Measurements from ENCODE around the gene FOXJ1.
A peak's percentile ranks its signal among the peaks of the same experiment; 100 is the strongest.

Gene FOXJ1

DNA sequence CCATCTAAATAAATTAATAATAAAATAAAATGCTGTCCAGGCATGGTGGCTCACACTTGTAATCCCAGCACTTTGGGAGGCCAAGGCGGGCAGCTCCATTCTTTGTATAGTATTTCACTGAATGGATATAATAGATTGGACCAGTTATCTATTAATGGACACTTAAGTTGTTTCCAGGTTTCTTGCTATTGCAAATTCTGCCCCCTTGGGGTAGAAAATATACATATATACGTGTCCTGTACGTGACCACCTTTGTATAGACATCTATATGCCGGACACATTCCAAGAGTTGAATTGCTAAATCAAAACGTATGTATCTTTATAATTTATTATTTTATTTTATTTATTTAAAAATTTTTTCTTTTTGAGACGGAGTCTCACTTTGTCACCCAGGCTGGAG, 33.5 kb downstream of the FOXJ1 start:
- H3K36me3 ChIP-seq (ENCODE audit: control insufficient read depth, low read depth, low read length) = no peaks in the 10 kb centered on the region
- no peak overlapping the region for H3K9ac ChIP-seq (ENCODE audit: low read length)
- H3K4me1 ChIP-seq (ENCODE audit: control insufficient read depth, low read depth, low read length) = peaks cover 17% of the 10 kb centered on the region
- H3K27ac ChIP-seq (ENCODE audit: low read length) = no peak overlapping the region
- no peaks in the 10 kb centered on the region for H3K9me3 ChIP-seq (ENCODE audit: control insufficient read depth, low read depth, low read length)
- no peak overlapping the region for H3K4me3 ChIP-seq (ENCODE audit: low read length)
- no peaks in the 10 kb centered on the region for H3K27me3 ChIP-seq (ENCODE audit: control insufficient read depth, insufficient read depth, low read length)

DNA sequence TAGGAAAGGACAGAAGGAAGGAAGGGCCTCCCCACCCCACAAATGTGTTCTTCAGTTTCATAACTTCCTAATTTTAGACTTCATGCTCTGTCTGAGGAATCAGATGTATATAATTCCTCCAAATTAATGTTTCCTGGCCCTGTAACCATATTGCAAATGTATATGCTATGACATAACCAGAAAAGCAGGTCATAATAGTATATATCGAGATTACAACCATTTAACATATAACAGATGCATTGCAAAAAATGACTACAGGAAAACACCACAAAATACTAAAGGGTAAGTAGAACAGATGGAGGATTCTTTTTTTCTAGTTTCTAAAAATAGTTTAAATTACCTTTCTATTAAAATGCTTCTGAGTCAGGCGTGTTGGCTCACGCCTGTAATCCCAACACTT, 34.3 kb downstream of the FOXJ1 start:
- no peak overlapping the region for H3K4me3 ChIP-seq (ENCODE audit: low read length)
- H3K4me1 ChIP-seq (ENCODE audit: control insufficient read depth, low read depth, low read length) = peaks cover 17% of the 10 kb centered on the region
- no peaks in the 10 kb centered on the region for H3K27me3 ChIP-seq (ENCODE audit: control insufficient read depth, insufficient read depth, low read length)
- no peaks in the 10 kb centered on the region for H3K9me3 ChIP-seq (ENCODE audit: control insufficient read depth, low read depth, low read length)
- no peak overlapping the region for H3K9ac ChIP-seq (ENCODE audit: low read length)
- H3K27ac ChIP-seq (ENCODE audit: low read length) = no peak overlapping the region
- H3K36me3 ChIP-seq (ENCODE audit: control insufficient read depth, low read depth, low read length) = peaks cover 4% of the 10 kb centered on the region

DNA sequence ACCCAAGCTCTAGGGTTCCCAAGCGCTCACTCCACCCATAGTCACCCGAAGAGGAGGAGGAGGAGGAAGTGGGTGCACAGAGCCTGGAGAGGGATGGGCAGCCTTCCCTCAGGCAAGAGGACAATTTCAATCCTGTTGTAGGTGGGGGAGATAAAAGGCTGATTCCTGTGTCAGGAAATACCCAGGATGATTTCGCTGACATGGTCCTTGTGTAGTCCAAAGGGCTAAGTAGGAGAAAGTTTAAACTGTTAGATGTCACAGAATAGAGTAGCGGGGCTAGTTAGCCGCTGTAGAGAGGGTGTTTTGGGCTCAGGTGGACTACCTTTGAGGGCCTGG, 36.2 kb downstream of the FOXJ1 start:
- no peak overlapping the region for H3K9ac ChIP-seq (ENCODE audit: low read length)
- no peaks in the 10 kb centered on the region for H3K27me3 ChIP-seq (ENCODE audit: control insufficient read depth, insufficient read depth, low read length)
- H3K4me1 ChIP-seq (ENCODE audit: control insufficient read depth, low read depth, low read length) = peaks cover 17% of the 10 kb centered on the region
- no peaks in the 10 kb centered on the region for H3K9me3 ChIP-seq (ENCODE audit: control insufficient read depth, low read depth, low read length)
- peaks cover 16% of the 10 kb centered on the region for H3K36me3 ChIP-seq (ENCODE audit: control insufficient read depth, low read depth, low read length)
- no peak overlapping the region for H3K27ac ChIP-seq (ENCODE audit: low read length)
- no peak overlapping the region for H3K4me3 ChIP-seq (ENCODE audit: low read length)

DNA sequence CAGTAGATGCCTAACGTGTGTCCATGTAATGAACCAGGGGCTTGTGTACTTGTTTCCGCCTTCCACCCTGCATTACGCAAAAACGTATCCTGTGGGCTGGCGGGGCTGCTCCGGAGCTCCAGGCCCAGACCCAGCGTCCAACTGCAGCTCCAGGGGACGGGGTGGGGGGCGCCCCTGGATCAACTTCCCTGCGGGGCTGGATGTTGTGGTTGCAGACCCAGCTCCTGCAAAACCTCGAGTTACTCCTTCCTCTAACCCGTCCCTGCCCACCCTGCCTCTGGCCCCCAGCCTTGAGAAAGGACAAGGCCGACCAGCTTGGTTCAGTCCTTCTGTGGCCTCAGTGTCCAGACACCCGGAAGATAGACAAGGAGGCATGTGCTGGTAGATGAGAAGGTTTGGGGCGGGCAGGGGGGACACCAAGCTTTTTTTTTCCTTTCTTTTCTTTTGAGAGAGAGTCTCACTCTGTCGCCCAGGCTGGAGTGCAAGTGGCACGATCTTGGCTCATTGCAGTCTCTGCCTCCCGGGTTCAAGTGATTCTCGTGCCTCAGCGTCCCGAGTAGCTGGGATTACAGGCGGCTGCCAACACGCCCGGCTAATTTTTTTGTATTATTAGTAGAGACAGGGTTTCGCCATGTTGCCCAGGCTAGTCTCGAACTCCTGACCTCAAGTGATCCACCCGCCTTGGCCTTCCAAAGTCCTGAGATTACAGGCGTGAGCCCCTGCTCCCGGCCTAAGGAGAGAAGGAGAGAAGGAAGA, 36.7 kb downstream of the FOXJ1 start:
- Histone ChIP-seq H3K4me1 (ENCODE audit: control insufficient read depth, low read depth, low read length) (peaks cover 17% of the 10 kb centered on the region), H3K36me3 (ENCODE audit: control insufficient read depth, low read depth, low read length) (peaks cover 20% of the 10 kb centered on the region)

DNA sequence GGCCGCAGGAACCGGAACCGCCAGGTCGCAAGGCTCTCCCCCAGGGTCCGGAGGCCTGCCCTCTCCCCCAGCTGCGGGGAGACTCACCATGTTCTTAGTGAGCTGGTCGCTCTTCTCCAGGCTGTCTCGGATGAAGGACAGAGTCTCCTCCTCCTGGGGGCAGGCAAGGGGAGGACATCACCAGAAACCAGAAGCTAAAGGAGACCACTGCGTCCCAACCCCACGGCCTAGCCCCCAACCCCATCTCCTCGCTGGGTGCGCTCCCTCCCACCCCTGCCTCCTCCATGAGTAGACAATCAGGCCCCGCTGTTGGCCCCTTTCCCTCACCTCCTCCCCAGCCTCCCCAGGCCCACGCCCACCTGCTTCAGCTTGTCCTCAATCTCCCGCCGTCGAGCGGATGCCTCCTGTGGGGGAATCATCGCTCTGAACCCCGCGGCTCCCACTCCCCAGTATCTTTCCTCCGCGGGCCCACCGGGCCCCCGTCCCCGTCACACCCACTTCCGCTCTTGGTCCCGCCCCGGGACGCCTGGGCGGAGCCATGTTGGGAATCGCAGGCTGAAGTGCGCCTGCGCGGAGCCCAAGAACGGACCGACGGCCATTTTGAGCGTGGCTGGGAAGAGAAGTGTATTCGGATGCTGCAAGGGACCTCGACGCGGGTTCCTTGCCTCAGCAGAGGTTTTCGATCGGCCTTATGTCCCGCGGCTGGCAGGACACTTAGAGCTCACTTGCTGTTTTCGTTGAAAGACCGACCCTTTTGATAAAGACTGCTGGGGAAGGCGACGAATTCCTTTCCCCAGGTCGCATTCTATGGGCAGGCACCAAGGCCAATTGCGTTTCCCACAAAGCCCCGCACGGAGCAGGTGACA, 37.5 kb downstream of the FOXJ1 start, which contains the start of gene EXOC7:
TSS of gene EXOC7 (minus strand) at position 514 of the 866 bp plus-strand sequence. CDS start at position 419, 95 bp downstream.
- peaks cover 17% of the 10 kb centered on the region for H3K4me1 ChIP-seq (ENCODE audit: control insufficient read depth, low read depth, low read length)
- peak within 1 kb of the TSS; percentile 83 for H3K27ac ChIP-seq (ENCODE audit: low read length)
- no peaks in the 10 kb centered on the region for H3K27me3 ChIP-seq (ENCODE audit: control insufficient read depth, insufficient read depth, low read length)
- H3K9ac ChIP-seq (ENCODE audit: low read length) = peak within 1 kb of the TSS; percentile 77
- no peaks in the 10 kb centered on the region for H3K9me3 ChIP-seq (ENCODE audit: control insufficient read depth, low read depth, low read length)
- peaks cover 24% of the 10 kb centered on the region for H3K36me3 ChIP-seq (ENCODE audit: control insufficient read depth, low read depth, low read length)
- H3K4me3 ChIP-seq (ENCODE audit: low read length) = peak within 1 kb of the TSS; percentile 97

More for the DNA sequence above, 36.7 kb downstream of the FOXJ1 start:
- Histone ChIP-seq H3K4me3 (ENCODE audit: low read length) (peak overlapping the region; percentile 97), H3K27me3 (ENCODE audit: control insufficient read depth, insufficient read depth, low read length) (no peaks in the 10 kb centered on the region), H3K27ac (ENCODE audit: low read length) (peak overlapping the region; percentile 83), H3K9ac (ENCODE audit: low read length) (peak overlapping the region; percentile 77), H3K9me3 (ENCODE audit: control insufficient read depth, low read depth, low read length) (no peaks in the 10 kb centered on the region)

DNA sequence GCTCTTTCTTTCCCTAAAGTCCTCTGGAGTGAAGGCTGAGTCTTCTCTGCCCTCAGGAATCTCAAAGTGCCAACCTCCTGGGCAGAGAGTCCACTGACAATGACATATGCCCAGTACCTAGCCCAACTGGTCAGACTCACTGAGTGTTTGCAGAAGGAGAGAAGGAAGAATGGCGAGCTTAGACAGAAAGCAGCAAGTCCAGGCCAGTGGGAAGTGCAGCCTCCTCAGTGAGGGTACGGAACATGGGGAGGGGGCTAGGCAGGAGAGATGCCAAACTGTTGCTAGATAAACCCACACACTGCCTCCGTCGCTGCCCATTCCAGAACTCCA, 38.1 kb downstream of the FOXJ1 start:
- Histone ChIP-seq H3K4me3 (ENCODE audit: low read length) (peak overlapping the region; percentile 97), H3K27ac (ENCODE audit: low read length) (peak overlapping the region; percentile 42), H3K36me3 (ENCODE audit: control insufficient read depth, low read depth, low read length) (peaks cover 25% of the 10 kb centered on the region), H3K27me3 (ENCODE audit: control insufficient read depth, insufficient read depth, low read length) (no peaks in the 10 kb centered on the region), H3K4me1 (ENCODE audit: control insufficient read depth, low read depth, low read length) (peaks cover 17% of the 10 kb centered on the region), H3K9me3 (ENCODE audit: control insufficient read depth, low read depth, low read length) (no peaks in the 10 kb centered on the region), H3K9ac (ENCODE audit: low read length) (peak overlapping the region; percentile 77)

DNA sequence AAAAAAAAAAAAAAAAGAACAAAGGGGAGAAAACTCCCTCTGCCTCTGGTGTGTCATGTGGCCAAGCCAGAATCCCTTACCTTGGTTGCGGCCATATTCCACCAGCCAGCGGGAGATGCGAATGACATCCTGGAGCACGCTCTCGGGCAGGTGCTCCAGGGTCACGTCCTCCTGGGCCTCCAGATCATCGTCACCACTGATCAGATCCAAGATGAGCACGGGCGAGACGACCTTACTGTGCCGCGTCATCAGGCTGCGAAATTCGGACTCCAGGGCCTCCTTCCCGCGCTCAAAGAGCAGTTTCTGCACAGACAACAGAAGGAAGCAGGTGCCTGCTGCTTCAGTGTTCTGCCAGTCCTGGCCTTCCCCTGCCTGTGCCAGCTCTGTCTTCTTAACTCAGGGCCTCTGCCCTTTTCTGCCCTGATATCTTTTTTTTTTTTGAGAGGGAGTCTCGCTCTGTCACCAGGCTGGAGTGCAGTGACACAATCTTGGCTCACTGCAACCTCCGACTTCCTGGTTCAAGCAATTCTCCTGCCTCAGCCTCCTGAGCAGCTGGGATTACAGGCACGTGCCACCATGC, 43.2 kb downstream of the FOXJ1 start:
- Histone ChIP-seq H3K9me3 (ENCODE audit: control insufficient read depth, low read depth, low read length) (no peaks in the 10 kb centered on the region), H3K4me1 (ENCODE audit: control insufficient read depth, low read depth, low read length) (no peaks in the 10 kb centered on the region), H3K36me3 (ENCODE audit: control insufficient read depth, low read depth, low read length) (peaks cover 56% of the 10 kb centered on the region), H3K4me3 (ENCODE audit: low read length) (no peak overlapping the region), H3K9ac (ENCODE audit: low read length) (no peak overlapping the region), H3K27me3 (ENCODE audit: control insufficient read depth, insufficient read depth, low read length) (no peaks in the 10 kb centered on the region), H3K27ac (ENCODE audit: low read length) (no peak overlapping the region)

DNA sequence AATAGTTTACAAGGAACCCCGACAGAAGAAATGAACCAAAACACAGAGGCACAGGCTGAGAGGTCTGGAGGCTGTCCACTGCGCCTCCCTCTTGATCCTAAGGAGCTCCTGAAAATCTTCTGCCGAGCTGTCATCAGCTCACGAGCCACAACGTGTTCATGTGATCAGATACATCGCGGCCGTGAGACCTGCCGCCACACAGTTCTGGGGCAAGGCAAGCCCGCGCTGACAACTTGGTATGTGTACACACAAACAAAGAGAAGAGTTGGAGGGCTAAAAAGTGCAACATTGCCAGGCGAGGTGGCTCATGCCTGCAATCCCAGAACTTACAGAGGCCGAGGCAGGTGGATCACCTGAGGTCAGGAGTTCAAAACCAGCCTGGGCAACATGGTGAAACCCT, 45.1 kb downstream of the FOXJ1 start:
- no peaks in the 10 kb centered on the region for H3K27me3 ChIP-seq (ENCODE audit: control insufficient read depth, insufficient read depth, low read length)
- no peaks in the 10 kb centered on the region for H3K9me3 ChIP-seq (ENCODE audit: control insufficient read depth, low read depth, low read length)
- peaks cover 50% of the 10 kb centered on the region for H3K36me3 ChIP-seq (ENCODE audit: control insufficient read depth, low read depth, low read length)
- H3K4me3 ChIP-seq (ENCODE audit: low read length) = no peak overlapping the region
- H3K4me1 ChIP-seq (ENCODE audit: control insufficient read depth, low read depth, low read length) = no peaks in the 10 kb centered on the region
- no peak overlapping the region for H3K9ac ChIP-seq (ENCODE audit: low read length)
- no peak overlapping the region for H3K27ac ChIP-seq (ENCODE audit: low read length)

DNA sequence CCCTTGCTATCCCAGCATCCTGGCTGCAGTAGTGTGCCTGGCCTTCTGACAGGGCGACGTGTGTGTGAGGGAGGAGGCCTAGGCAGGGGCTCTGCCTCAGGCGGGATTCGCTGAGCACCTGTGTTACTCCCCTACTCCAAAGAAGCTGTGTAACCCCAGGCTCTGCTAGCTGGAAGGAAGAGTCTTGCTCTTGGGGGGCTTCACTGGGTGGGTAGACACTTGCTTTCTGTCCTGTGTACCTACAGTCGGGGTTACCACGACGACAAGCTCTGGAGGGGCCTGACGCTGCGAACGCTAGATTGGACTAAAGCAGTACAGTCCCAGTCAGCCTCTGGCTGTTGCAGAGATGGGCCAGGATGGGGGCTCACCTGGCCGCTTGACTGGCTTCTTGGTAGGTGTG, 47.0 kb downstream of the FOXJ1 start:
- Histone ChIP-seq H3K9me3 (ENCODE audit: control insufficient read depth, low read depth, low read length) (no peaks in the 10 kb centered on the region), H3K36me3 (ENCODE audit: control insufficient read depth, low read depth, low read length) (peaks cover 57% of the 10 kb centered on the region), H3K9ac (ENCODE audit: low read length) (no peak overlapping the region), H3K27me3 (ENCODE audit: control insufficient read depth, insufficient read depth, low read length) (no peaks in the 10 kb centered on the region), H3K4me1 (ENCODE audit: control insufficient read depth, low read depth, low read length) (no peaks in the 10 kb centered on the region), H3K27ac (ENCODE audit: low read length) (no peak overlapping the region), H3K4me3 (ENCODE audit: low read length) (no peak overlapping the region)

DNA sequence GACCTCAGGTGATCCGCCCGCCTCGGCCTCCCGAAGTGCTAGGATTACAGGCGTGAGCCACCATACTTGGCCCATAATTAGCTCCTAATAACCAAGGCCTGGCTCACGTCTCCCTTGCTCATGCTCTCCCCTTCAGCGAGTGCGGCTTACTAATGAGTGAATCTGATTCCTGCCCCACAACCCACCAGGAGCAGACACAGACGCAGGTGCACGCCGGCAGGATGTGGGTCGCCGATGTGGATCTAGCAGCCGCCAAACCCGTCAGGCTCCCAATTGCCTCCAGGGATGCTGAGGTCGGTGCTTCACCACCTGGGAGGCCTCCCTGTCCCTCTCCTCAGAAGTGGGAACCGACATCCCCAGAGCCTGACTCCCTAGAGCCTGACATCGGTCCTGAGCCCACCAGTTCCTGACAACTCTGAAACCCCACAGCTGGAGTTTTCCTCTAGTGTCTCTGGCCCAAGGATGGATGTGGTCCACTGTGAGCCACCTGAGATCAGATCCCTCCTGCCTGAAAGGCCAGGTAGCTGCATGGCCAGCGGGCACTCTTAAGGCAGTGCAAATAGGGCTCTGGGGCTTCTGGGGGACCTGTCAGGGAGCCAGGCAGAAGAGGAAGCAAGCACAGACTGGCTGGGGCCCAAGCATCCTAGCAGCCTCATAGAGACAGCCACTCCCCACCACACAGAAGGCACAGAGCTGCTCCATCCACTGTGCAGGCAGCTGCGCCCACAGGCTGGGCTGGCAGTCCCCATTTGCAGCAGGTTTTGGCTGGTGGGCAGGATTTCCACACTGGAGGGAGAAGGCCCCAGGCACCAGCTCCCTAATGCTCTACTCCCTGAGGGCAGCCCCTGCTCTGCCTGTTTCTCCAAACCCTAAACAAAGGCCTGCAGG, 48.3 kb downstream of the FOXJ1 start:
- Histone ChIP-seq H3K9me3 (ENCODE audit: control insufficient read depth, low read depth, low read length) (no peaks in the 10 kb centered on the region), H3K4me1 (ENCODE audit: control insufficient read depth, low read depth, low read length) (no peaks in the 10 kb centered on the region), H3K9ac (ENCODE audit: low read length) (no peak overlapping the region), H3K27ac (ENCODE audit: low read length) (no peak overlapping the region), H3K4me3 (ENCODE audit: low read length) (no peak overlapping the region), H3K27me3 (ENCODE audit: control insufficient read depth, insufficient read depth, low read length) (no peaks in the 10 kb centered on the region), H3K36me3 (ENCODE audit: control insufficient read depth, low read depth, low read length) (peaks cover 61% of the 10 kb centered on the region)
